GM18508 (cell line): ENCODE results near the gene ERF.
A peak's percentile ranks its signal among the peaks of the same experiment; 100 is the strongest.
"Not testable (repeated sequence)": the region's sequence is repeated elsewhere in the genome, so short reads cannot be mapped to it uniquely, and the experiment has no call there.

Source experiments
- ATAC-seq: cut with Tn5 transposase; IDR thresholded peaks from one replicate; pipeline ENCODE4 v1.9.1; 2021; ENCODE audit warnings: moderate number of reproducible peaks; ENCODE audit not compliant: insufficient read depth, unreplicated experiment

ERF gene

GRCh38 chr19:42276821-42277220 lies 21.9 kb upstream of the ERF start:
- ATAC-seq, result no peak

GRCh38 chr19:42276284-42276683 lies 21.4 kb upstream of the ERF start:
- no peak for ATAC-seq

- ATAC-seq, result no peak
Observed at GRCh38 chr19:42275517-42275916, 20.6 kb upstream of the ERF start.

GRCh38 chr19:42275103-42275502 lies 20.2 kb upstream of the ERF start:
- ATAC-seq, result no peak

- ATAC-seq, result no peak
Observed at GRCh38 chr19:42274065-42274682, 19.2 kb upstream of the ERF start.

- ATAC-seq, result no peak
Observed at GRCh38 chr19:42273407-42274064, 18.6 kb upstream of the ERF start.

GRCh38 chr19:42272989-42273406 lies 18.1 kb upstream of the ERF start:
- no peak for ATAC-seq

GRCh38 chr19:42272535-42272897 lies 17.6 kb upstream of the ERF start:
- ATAC-seq, result no peak

GRCh38 chr19:42271861-42272534 lies 17.1 kb upstream of the ERF start:
- ATAC-seq, result no peak

GRCh38 chr19:42271045-42271419 lies 16.1 kb upstream of the ERF start:
- no peak for ATAC-seq

- ATAC-seq, result no peak
Observed at GRCh38 chr19:42270346-42271044, 15.6 kb upstream of the ERF start.

GRCh38 chr19:42269478-42270345 lies 14.8 kb upstream of the ERF start:
- ATAC-seq, result no peak

- ATAC-seq, result peak; percentile 46
Observed at GRCh38 chr19:42268704-42269477, 14.0 kb upstream of the ERF start, which contains the start of gene CIC. Gene CIC, plus strand, starts transcription at chr19:42269252. Its CDS starts 2,532 bp downstream, at chr19:42271784.

- peak; percentile 41 for ATAC-seq
Observed at GRCh38 chr19:42268142-42268703, 13.3 kb upstream of the ERF start.

- no peak for ATAC-seq
Observed at GRCh38 chr19:42267644-42268141, 12.8 kb upstream of the ERF start.

- not testable (repeated sequence) for ATAC-seq
Observed at GRCh38 chr19:42266928-42267603, 12.1 kb upstream of the ERF start.

GRCh38 chr19:42266105-42266504 lies 11.2 kb upstream of the ERF start:
- not testable (repeated sequence) for ATAC-seq

- ATAC-seq, result no peak
Observed at GRCh38 chr19:42261763-42262162, 6.8 kb upstream of the ERF start.
